Thoracic aorta (tissue), 2 donors: ENCODE results near the gene PCDH9. TPM values are rescaled to one million over a fixed set of nuclear protein-coding genes. Genes with fewer than 3 reads are reported as not detected.

Source experiments
- ATAC-seq: fragments of 150-250 bp; one replicate; pipeline ENCODE4 v1.8.0; 2017; ENCODE audit warnings: low read depth; ENCODE audit not compliant: insufficient number of reproducible peaks, low FRiP score
- DNase-seq: peaks from one replicate; pipeline ENCODE4 v3.0.0-alpha.2; 2020; ENCODE audit warnings: low spot score
- H3K27ac ChIP-seq, 2 donors: fragments of 200-600 bp; sonication (generic); 1 replicate in 1 of 2; 2 replicates in 1 of 2; pipeline ENCODE4 v1.5.1; 2016; ENCODE audit warnings: mild to moderate bottlenecking in 2 of 2, moderate library complexity in 2 of 2
- H3K27me3 ChIP-seq: fragments of 200-600 bp; sonication (generic); replicated peaks from 2 replicates; pipeline ENCODE4 v1.6.0; 2016; ENCODE audit warnings: mild to moderate bottlenecking; ENCODE audit not compliant: insufficient read depth
- H3K36me3 ChIP-seq: fragments of 200-600 bp; sonication (generic); one replicate; pipeline ENCODE4 v1.5.1; 2016
- H3K4me1 ChIP-seq, 2 donors: fragments of 200-600 bp; sonication (generic); 1 replicate in 1 of 2; 2 replicates in 1 of 2; pipeline versions ENCODE4 v1.5.1 to v1.6.0; 2016; ENCODE audit warnings: low read depth in 2 of 2, mild to moderate bottlenecking in 1 of 2; ENCODE audit not compliant: control insufficient read depth in 1 of 2
- H3K4me3 ChIP-seq: fragments of 200-600 bp; sonication (generic); 2 replicates; pipeline ENCODE4 v1.5.1; 2016; ENCODE audit warnings: mild to moderate bottlenecking
- H3K9me3 ChIP-seq: fragments of 200-600 bp; sonication (generic); 2 replicates; pipeline ENCODE4 v1.5.1; 2016
- total RNA-seq, 2 donors: library from RNA; depleted of rRNA; stranded (reverse); fragments of >200 nt; gene quantifications; one replicate each; pipeline versions ENCODE4 v1.1.0 to v1.2.3, GENCODE V29; 2016
- TF ChIP-seq, protein P1 (sequence below): fragments of 200-600 bp; sonication (generic); IDR thresholded peaks from one replicate; pipeline ENCODE4 v1.5.1; 2019; ENCODE audit warnings: antibody characterized with exemption

The PCDH9 gene
- total RNA-seq, 2 donors from 2014 or later, result 12.3 to 15.3 TPM

GRCh38 chr13:66700117-66700601 lies 530.0 kb downstream of the PCDH9 start:
- DNase-seq (no peak), ATAC-seq (no peak)
- Histone ChIP-seq H3K9me3 (no peaks in the 10 kb centered on the region), H3K36me3 (no peaks in the 10 kb centered on the region), H3K4me3 (no peak overlapping the region), H3K27me3 (no peaks in the 10 kb centered on the region), H3K27ac (no peak overlapping the region), H3K4me1 (no peaks in the 10 kb centered on the region)
- TF ChIP-seq, protein P1, sequence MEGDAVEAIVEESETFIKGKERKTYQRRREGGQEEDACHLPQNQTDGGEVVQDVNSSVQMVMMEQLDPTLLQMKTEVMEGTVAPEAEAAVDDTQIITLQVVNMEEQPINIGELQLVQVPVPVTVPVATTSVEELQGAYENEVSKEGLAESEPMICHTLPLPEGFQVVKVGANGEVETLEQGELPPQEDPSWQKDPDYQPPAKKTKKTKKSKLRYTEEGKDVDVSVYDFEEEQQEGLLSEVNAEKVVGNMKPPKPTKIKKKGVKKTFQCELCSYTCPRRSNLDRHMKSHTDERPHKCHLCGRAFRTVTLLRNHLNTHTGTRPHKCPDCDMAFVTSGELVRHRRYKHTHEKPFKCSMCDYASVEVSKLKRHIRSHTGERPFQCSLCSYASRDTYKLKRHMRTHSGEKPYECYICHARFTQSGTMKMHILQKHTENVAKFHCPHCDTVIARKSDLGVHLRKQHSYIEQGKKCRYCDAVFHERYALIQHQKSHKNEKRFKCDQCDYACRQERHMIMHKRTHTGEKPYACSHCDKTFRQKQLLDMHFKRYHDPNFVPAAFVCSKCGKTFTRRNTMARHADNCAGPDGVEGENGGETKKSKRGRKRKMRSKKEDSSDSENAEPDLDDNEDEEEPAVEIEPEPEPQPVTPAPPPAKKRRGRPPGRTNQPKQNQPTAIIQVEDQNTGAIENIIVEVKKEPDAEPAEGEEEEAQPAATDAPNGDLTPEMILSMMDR, result no peak

GRCh38 chr13:66693656-66694055 lies 536.5 kb downstream of the PCDH9 start:
- no peaks in the 10 kb centered on the region for H3K27me3 ChIP-seq

DNA sequence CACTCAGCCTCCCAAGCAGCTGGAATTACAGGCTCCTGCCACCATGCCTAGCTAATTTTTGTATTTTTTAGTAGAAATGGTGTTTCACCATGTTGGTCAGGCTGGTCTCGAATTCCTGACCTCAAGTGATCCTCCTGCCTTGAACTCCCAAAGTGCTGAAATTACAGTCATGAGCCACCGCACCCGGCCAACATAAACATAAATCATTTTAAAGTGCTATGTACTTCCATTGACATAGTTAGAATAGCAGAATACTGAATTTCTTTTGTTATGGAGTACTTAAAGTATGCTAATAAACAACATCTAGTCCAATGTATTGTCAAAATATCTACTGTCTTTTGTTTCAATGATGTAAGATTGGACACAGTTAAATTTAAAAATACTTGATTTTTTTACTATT lies 539.0 kb downstream of the PCDH9 start:
- no peak for DNase-seq
- H3K27me3 ChIP-seq, result no peaks in the 10 kb centered on the region
- TF ChIP-seq, protein P1, result no peak

More at GRCh38 chr13:66693656-66694055, 536.5 kb downstream of the PCDH9 start:
- Histone ChIP-seq H3K9me3 (no peaks in the 10 kb centered on the region), H3K4me3 (no peak overlapping the region), H3K36me3 (no peaks in the 10 kb centered on the region), H3K4me1 (no peaks in the 10 kb centered on the region), H3K27ac (no peak overlapping the region)
- ATAC-seq (no peak), DNase-seq (no peak)
- TF ChIP-seq, protein P1, result no peak

GRCh38 chr13:66689628-66690027 lies 540.5 kb downstream of the PCDH9 start:
- TF ChIP-seq, protein P1, result no peak
- Histone ChIP-seq H3K27ac (no peak overlapping the region), H3K4me3 (no peak overlapping the region), H3K9me3 (no peaks in the 10 kb centered on the region), H3K36me3 (no peaks in the 10 kb centered on the region), H3K4me1 (no peaks in the 10 kb centered on the region), H3K27me3 (no peaks in the 10 kb centered on the region)
- DNase-seq, result no peak
- no peak for ATAC-seq

More for the DNA sequence above, 539.0 kb downstream of the PCDH9 start:
- H3K4me3 ChIP-seq, result no peak overlapping the region
- H3K36me3 ChIP-seq, result no peaks in the 10 kb centered on the region
- ATAC-seq, result no peak
- no peaks in the 10 kb centered on the region for H3K4me1 ChIP-seq
- no peak overlapping the region for H3K27ac ChIP-seq
- H3K9me3 ChIP-seq, result no peaks in the 10 kb centered on the region

- TF ChIP-seq, protein P1, result no peak
- DNase-seq (no peak), ATAC-seq (no peak)
- Histone ChIP-seq H3K4me3 (no peak overlapping the region), H3K9me3 (no peaks in the 10 kb centered on the region), H3K36me3 (no peaks in the 10 kb centered on the region), H3K27me3 (no peaks in the 10 kb centered on the region), H3K27ac (no peak overlapping the region), H3K4me1 (no peaks in the 10 kb centered on the region)
Measured at GRCh38 chr13:66689037-66689619, 541.0 kb downstream of the PCDH9 start.
